GM13976 (cell line): ENCODE results near the gene SLC6A7.

ENCODE experiments used
- DNase-seq: peaks from one replicate; pipeline ENCODE4 v3.0.0; 2012; ENCODE audit warnings: low spot score
- in situ Hi-C: fragments of 300-500 bp; cut with MboI; formaldehyde crosslinking; loops from one replicate; pipeline ENCODE4 v1.12.0; 2022; ENCODE audit warnings: low sequenced_read_pairs, mixed read lengths, inconsistent platforms; ENCODE audit not compliant: unreplicated experiment
- TF ChIP-seq, protein P1 (sequence below): IDR thresholded peaks from 2 replicates; pipeline ENCODE4 v1.5.1; 2012; ENCODE audit warnings: borderline replicate concordance, mild to moderate bottlenecking; ENCODE audit not compliant: insufficient read depth; ENCODE audit errors: extremely low read depth, missing control alignments, control extremely low read depth

SLC6A7 gene

DNA sequence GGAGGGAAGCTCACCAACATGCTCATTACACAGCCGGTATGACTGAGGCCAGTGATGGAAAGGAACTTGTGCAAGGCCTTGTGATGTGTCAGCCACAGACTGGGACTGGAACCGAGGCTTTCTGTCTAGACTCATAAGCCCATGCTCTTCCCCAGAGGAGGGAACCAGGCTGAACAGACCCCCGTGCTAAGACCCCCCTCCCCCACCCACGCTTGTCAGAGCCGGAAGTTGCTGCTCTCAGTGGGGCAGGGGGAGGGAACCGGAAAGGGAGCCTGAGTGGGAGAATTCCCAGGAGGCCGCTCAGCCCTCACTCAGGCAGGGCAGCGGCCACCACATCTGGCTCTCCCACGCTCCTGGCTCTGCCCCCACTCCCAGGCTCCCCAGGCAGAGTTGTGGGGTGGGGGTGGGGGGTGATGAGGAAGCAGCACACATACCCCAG lies 30.1 kb upstream of the SLC6A7 start:
- TF ChIP-seq, protein P1, sequence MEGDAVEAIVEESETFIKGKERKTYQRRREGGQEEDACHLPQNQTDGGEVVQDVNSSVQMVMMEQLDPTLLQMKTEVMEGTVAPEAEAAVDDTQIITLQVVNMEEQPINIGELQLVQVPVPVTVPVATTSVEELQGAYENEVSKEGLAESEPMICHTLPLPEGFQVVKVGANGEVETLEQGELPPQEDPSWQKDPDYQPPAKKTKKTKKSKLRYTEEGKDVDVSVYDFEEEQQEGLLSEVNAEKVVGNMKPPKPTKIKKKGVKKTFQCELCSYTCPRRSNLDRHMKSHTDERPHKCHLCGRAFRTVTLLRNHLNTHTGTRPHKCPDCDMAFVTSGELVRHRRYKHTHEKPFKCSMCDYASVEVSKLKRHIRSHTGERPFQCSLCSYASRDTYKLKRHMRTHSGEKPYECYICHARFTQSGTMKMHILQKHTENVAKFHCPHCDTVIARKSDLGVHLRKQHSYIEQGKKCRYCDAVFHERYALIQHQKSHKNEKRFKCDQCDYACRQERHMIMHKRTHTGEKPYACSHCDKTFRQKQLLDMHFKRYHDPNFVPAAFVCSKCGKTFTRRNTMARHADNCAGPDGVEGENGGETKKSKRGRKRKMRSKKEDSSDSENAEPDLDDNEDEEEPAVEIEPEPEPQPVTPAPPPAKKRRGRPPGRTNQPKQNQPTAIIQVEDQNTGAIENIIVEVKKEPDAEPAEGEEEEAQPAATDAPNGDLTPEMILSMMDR, result no peak
- in situ Hi-C loops, result loop anchor here (10.0 kb wide), 1 partner anchor 55 kb away; no protein-coding TSS in a partner anchor
- peak; percentile 57 for DNase-seq

DNA sequence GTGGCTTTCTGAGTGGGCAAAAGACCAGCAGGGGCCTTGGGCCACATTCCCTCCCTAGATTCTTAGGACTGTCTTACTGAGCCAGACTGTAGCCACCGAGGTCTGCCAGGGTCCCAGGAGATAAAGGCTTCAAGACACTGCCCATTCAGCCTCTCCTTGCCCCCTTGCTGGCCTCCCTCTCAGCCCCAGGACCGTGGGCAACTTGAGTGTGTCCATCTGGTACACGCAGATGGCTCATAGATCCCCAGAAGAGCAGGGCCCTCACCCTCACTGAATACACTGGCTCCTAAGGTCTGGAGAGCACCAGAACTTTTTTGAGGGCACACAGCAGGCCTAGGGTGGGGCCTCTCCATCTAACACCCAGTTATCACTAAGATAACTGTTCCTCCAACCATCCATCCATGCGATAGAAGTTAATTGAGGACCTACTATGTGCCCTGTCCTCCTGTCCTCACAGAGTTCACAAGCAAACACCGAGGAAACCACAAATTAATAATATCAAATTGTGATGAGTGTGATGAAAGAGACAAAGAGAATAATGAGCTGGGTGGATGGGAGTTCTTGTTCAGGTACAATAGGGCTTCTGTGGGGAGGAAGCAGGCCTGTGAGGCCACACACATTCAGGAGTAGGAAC lies 29.3 kb upstream of the SLC6A7 start:
- TF ChIP-seq, protein P1, result no peak
- no peak for DNase-seq
- in situ Hi-C loops, result loop anchor here (10.0 kb wide), 1 partner anchor 54 kb away; no protein-coding TSS in a partner anchor

DNA sequence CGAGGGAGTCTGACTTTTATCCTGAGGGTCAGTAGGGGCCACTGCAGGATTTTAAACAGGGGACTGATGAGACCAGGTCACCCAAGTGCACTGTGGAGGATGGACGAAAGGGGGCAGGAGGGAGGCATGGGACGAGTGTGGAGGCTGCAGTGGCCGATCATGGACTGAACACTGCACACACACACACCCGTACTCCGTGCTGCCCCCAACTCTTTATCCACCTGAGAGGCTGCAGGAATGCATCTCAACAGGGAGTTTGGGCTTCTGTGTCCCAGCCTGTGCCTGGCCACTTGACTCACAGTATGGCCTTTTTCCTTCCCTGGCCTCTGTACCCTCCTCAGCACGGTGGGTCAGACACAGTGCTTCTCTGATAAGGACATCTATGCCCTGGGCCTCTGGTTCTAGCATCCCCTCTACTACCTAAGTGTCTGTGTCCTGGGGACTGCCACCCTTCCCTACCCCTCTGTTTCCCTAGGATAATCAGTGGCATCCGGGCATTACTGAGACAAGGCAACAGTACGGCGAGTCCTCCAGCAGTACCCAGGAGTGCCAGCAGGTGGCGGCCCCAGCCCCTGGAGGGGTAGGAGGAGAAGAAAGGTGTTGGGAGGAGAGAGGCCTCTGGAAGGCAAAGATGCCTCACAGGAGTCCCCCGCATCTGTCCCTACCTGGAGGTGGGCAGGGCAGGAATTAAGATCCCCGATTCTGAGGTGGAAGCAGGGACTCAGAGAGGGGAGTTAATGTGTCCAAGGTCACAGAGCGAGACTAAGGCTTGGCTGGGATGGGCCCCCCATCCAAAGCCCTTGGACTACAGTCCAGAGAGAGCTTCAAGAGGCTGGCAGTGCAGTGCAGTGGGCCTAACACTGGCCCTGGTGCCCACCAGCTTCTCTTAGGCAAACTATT lies 28.4 kb upstream of the SLC6A7 start:
- TF ChIP-seq, protein P1, result peak; percentile 93
- DNase-seq, result peak; percentile 89
- in situ Hi-C loops, result loop anchor here (10.0 kb wide), 1 partner anchor 53 kb away; no protein-coding TSS in a partner anchor

DNA sequence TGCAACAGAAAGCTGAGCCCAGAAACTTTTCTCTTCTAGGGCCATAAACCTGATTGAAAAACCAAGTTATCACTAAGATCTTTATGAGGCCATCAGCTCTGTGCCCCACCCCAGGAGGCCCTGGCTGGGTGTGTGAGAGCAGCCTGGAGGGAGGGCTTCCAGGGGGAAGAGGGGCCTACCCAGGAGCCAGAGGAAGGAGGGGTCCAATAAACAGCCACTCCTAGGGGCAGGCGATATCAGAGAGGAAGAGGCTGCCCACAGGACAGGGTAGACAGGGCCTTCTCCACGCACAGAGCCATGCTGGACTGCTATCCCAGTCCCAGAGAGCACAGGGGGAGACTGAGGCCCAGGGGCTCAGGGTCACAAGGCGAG lies 27.7 kb upstream of the SLC6A7 start:
- DNase-seq, result no peak
- TF ChIP-seq, protein P1, result no peak
- in situ Hi-C loops, result loop anchor here (10.0 kb wide), 1 partner anchor 53 kb away; no protein-coding TSS in a partner anchor

DNA sequence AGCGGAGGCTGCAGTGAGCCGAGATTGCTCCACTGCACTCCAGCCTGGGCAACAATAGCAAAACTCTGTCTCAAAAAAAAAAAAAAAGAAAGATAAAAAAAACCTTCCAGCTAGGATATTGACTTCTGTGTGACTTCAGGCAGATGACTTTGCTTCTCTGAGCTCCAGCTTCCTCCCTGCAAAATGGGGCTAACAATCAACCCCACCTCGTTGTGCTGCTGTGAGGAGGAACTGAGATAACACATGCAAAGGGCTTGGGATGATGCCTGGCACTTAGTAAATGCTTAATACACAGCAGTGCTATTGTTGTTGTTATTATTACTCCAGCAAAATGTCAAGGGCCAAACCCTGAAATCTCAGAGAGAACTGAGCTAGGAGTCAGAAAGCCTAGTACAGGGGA lies 26.8 kb upstream of the SLC6A7 start:
- TF ChIP-seq, protein P1, result no peak
- in situ Hi-C loops, result loop anchor here (10.0 kb wide), 1 partner anchor 52 kb away; no protein-coding TSS in a partner anchor
- DNase-seq, result no peak

DNA sequence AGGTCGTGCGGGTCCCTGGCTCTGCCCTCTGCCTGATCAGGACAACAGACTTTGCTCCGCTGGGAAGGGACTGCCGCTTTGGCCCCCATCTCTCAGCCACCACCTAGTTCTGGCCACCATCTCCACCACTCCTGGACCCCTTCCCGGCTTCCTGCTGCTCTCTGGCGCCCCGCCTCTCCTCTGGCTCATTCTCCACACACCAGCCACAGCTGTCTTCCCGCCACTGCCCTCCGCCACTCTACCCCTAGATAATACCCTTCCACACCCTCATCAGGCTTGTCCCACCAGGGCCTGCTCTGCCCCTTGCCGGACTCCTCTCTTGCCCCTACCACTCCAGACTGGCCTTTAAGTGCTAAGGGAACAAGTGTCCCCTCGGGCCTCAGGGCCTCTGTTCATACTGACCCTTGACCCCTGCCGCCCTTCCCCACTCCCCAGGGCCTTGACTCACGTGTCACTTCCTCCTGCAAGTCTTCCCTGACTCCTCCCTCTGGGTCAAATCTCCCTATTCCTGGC lies 26.3 kb upstream of the SLC6A7 start:
- TF ChIP-seq, protein P1, result no peak
- no peak for DNase-seq
- in situ Hi-C loops, result loop anchor here (10.0 kb wide), 1 partner anchor 51 kb away; no protein-coding TSS in a partner anchor
